Measurements from ENCODE around the gene GPC6.

Gene GPC6

DNA sequence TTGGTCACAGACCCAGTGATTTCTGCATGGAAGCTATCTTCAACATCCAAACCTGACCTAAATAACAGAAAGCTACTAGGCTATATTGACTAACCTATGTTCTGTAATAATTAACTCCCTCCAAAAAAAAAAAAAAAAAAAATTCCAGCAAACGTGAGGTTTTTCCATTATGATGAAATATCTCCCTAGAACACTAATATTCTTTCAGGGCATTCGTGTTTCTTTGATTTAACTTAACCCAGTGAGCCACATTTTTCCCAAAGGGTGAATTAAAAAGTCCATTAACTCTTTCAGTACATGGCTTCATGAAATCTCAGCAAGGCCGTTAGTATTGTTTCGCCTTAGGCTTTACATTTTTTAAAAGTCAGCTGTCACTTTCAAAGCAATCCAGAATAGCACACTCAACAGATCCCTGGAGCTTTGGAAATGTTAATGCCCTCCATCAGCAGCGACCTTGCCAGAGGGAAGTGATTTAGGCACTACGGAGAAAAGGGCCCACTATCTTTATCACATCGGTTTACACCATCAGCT is 1077.1 kb downstream of the GPC6 start:
- no peak for TF ChIP-seq CTCF (IDR thresholded peaks at IDR 0.05; ENCODE audit: low read depth, low read length, missing control alignments)
- H3K4me3 ChIP-seq (replicated peaks; ENCODE audit: low read depth, low read length): no peak overlapping the region
- DNase-seq (ENCODE audit: extremely low read depth, low read depth): no peak

DNA sequence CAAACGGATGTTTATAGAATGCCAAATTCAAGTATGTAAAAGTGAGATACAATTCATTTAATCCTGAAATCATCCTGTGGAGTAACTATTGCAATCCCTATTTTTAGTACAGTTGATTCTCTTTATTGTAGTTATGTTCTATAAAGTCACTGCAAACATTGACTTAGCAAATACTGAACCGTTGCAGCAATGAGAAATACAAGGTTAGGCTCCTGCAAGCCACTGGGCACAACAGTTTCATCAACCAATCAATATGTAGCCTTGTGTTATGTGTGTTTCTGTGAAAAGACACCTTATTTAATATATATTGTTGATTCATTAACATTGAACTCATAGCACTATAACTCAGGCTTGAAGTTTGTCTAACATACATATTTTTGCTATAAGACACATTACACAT is 1078.4 kb downstream of the GPC6 start:
- TF ChIP-seq CTCF (IDR thresholded peaks at IDR 0.05; ENCODE audit: low read depth, low read length, missing control alignments): no peak
- H3K4me3 ChIP-seq (replicated peaks; ENCODE audit: low read depth, low read length): no peak overlapping the region
- no peak for DNase-seq (ENCODE audit: extremely low read depth, low read depth)

- no peak for TF ChIP-seq CTCF (IDR thresholded peaks at IDR 0.05; ENCODE audit: low read depth, low read length, missing control alignments)
- peak; percentile 52 for DNase-seq (ENCODE audit: extremely low read depth, low read depth)
- no peak overlapping the region for H3K4me3 ChIP-seq (replicated peaks; ENCODE audit: low read depth, low read length)
These were observed 1078.9 kb downstream of the GPC6 start for GRCh38 chr13:94305463-94305862.

GRCh38 chr13:94305934-94306333 is 1079.3 kb downstream of the GPC6 start:
- TF ChIP-seq CTCF (IDR thresholded peaks at IDR 0.05; ENCODE audit: low read depth, low read length, missing control alignments): no peak
- DNase-seq (ENCODE audit: extremely low read depth, low read depth): no peak

DNA sequence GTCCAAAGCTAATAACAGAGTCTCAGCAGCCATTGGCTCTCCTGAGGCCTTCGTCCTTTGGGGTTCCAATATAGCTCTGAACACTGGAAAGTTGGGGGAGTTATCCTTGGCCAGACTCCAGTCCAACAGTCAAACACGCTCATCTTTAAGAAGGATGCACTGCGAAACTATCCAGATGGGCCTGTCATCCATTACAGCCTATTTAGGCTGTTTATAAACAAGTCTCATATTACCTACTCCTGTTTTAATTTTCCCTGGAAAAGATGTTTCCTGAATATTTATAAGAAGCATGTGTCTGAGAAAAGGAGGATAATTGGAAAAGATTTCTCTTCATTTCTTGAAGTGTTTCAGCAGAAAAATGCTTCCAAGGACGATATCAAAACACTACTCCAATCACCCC is 1082.2 kb downstream of the GPC6 start:
- TF ChIP-seq CTCF (IDR thresholded peaks at IDR 0.05; ENCODE audit: low read depth, low read length, missing control alignments): no peak
- DNase-seq (ENCODE audit: extremely low read depth, low read depth): no peak

More at GRCh38 chr13:94305934-94306333, 1079.3 kb downstream of the GPC6 start:
- no peak overlapping the region for H3K4me3 ChIP-seq (replicated peaks; ENCODE audit: low read depth, low read length)

DNA sequence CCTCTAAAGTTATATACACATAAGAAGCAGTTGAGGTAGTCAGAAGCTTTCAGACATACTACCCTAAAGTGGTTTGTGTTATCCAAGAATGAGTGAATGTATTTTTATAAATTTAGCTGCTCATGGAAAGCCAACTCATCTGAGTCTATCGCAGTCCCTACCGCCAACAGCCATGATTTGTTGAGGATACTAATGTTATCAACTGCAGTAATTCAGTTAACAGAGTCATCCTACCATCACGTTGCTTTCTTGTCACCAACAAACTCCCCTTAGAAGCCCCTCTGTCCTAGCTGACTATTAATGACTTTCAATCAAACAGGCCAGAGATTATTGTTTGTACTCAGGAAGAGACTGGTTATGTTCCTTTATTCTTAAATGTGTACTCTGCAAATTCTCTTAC is 1083.0 kb downstream of the GPC6 start:
- TF ChIP-seq CTCF (IDR thresholded peaks at IDR 0.05; ENCODE audit: low read depth, low read length, missing control alignments): no peak
- no peak overlapping the region for H3K4me3 ChIP-seq (replicated peaks; ENCODE audit: low read depth, low read length)
- DNase-seq (ENCODE audit: extremely low read depth, low read depth): no peak

More for the DNA sequence above, 1082.2 kb downstream of the GPC6 start:
- no peak overlapping the region for H3K4me3 ChIP-seq (replicated peaks; ENCODE audit: low read depth, low read length)
